K562 (cell line): ENCODE results near the gene DHRS11. TPM values are rescaled to one million over a fixed set of nuclear protein-coding genes. Genes with fewer than 3 reads are reported as not detected.
A peak's percentile ranks its signal among the peaks of the same experiment; 100 is the strongest.

ENCODE experiments used
- ATAC-seq: fragments of 200-7000 bp; cut with Tn5 transposase; 3 replicates; pipeline ENCODE4 v1.9.1; 2020; ENCODE audit warnings: moderate library complexity
- BruUV-seq: library from RNA; stranded (reverse); fragments of 400-500 nt; replicated peaks from 2 replicates; lab custom pipeline; 2021; lab: Mats Ljungman, UMichigan
- CTCF ChIA-PET: fragments of 300-600 bp; formaldehyde crosslinking; extraction: SDS; loops from one replicate; lab custom pipeline; 2021; ENCODE audit warnings: low intra/inter-chr PET ratio; lab: Yijun Ruan, JAX
- POLR2A ChIA-PET: fragments of 300-600, 350-650 bp; sonication (Branson Sonifier 250); formaldehyde crosslinking; extraction: SDS; loops from one replicate; lab custom pipeline; 2021; ENCODE audit warnings: antibody characterized with exemption, inconsistent platforms; lab: Yijun Ruan, JAX
- DNase-seq, 4 experiments: peaks; one replicate each; pipeline versions ENCODE4 v3.0.0 to v3.0.0-alpha.2; 2011 to 2018; ENCODE audit warnings: low spot score in 3 of 4, mixed read lengths in 3 of 4; ENCODE audit errors: extremely low read depth in 1 of 4
- FAIRE-seq: peaks from 2 replicates; lab custom pipeline; 2011; peaks lifted over from hg19 to GRCh38; lab: Jason Lieb, UNC
- H2AFZ ChIP-seq: 2 replicates; pipeline ENCODE4 v1.6.0; 2011; ENCODE audit warnings: low read depth, low read length, control low read depth, inconsistent platforms
- H3K27ac ChIP-seq: fragments of 200-600 bp; 3 replicates; pipeline ENCODE4 v1.8.0; 2011; ENCODE audit warnings: low read depth, mild to moderate bottlenecking, control low read depth, inconsistent platforms, low read length, moderate library complexity, mixed read lengths; ENCODE audit errors: extremely low read depth
- H3K27me3 ChIP-seq, 2 experiments: fragments of 300-600 bp in 1 of 2; 2 replicates in 1 of 2; 3 replicates in 1 of 2; pipeline versions ENCODE4 v1.6.0 to v1.8.0; 2011; ENCODE audit warnings: inconsistent platforms in 2 of 2, low read length in 2 of 2, mild to moderate bottlenecking in 1 of 2, mixed read lengths in 1 of 2, moderate library complexity in 1 of 2; ENCODE audit not compliant: control insufficient read depth in 2 of 2, insufficient read depth in 2 of 2
- H3K36me3 ChIP-seq: fragments of 300-600 bp; 3 replicates; pipeline ENCODE4 v1.8.0; 2011; ENCODE audit warnings: mild to moderate bottlenecking, low read length, inconsistent platforms; ENCODE audit not compliant: control insufficient read depth, insufficient read depth
- H3K4me1 ChIP-seq, 2 experiments: fragments of 200-600 bp in 1 of 2; replicated peaks in 1 of 2; 2 replicates in 1 of 2; 3 replicates in 1 of 2; pipeline versions ENCODE4 v1.5.1 to v1.8.0; 2011; ENCODE audit warnings: inconsistent platforms in 2 of 2, low read length in 2 of 2, mild to moderate bottlenecking in 1 of 2, mixed read lengths in 1 of 2, moderate library complexity in 1 of 2; ENCODE audit not compliant: control insufficient read depth in 2 of 2, insufficient read depth in 2 of 2
- H3K4me2 ChIP-seq: 2 replicates; pipeline ENCODE4 v1.6.1; 2011; ENCODE audit warnings: low read length, control low read depth, inconsistent platforms, mixed read lengths; ENCODE audit not compliant: insufficient read depth
- H3K4me3 ChIP-seq: fragments of 200-600 bp; sonication (generic), shearing (Covaris generic); 2 replicates; pipeline ENCODE4 v1.5.1; 2016; ENCODE audit warnings: control low read depth, inconsistent platforms
- H3K79me2 ChIP-seq: fragments of 200-600 bp; 3 replicates; pipeline ENCODE4 v1.8.0; 2011; ENCODE audit warnings: low read length, inconsistent platforms; ENCODE audit not compliant: control insufficient read depth, insufficient read depth
- H3K9ac ChIP-seq, 2 experiments: 2 replicates each; pipeline versions ENCODE4 v1.6.0 to v1.6.1; 2011; ENCODE audit warnings: low read depth in 2 of 2, low read length in 2 of 2, control low read depth in 1 of 2, inconsistent platforms in 1 of 2, mild to moderate bottlenecking in 1 of 2, mixed read lengths in 1 of 2; ENCODE audit not compliant: insufficient read depth in 1 of 2
- H3K9me1 ChIP-seq: one replicate; pipeline ENCODE4 v1.6.0; 2011; ENCODE audit warnings: inconsistent platforms, mild to moderate bottlenecking, low read length, moderate library complexity; ENCODE audit not compliant: control insufficient read depth, insufficient read depth
- H3K9me3 ChIP-seq: replicated peaks from 2 replicates; pipeline ENCODE4 v1.5.1; 2011; ENCODE audit warnings: low read depth, low read length, inconsistent platforms; ENCODE audit not compliant: control insufficient read depth, insufficient read depth
- H4K20me1 ChIP-seq: replicated peaks from 2 replicates; pipeline ENCODE4 v1.6.1; 2011; ENCODE audit warnings: low read length, inconsistent platforms, mixed read lengths; ENCODE audit not compliant: control insufficient read depth, insufficient read depth
- EGR1 ChIP-seq: fragments of 450-650 bp; conservative IDR thresholded peaks from 2 replicates; pipeline ENCODE4 v1.6.1; 2017; ENCODE audit warnings: mild to moderate bottlenecking
- NCOA4 ChIP-seq: fragments of 450-650 bp; IDR thresholded peaks from 2 replicates; pipeline ENCODE4 v1.6.1; 2018; ENCODE audit warnings: mild to moderate bottlenecking; ENCODE audit not compliant: partially characterized antibody
- NR2C2 ChIP-seq, 2 experiments: fragments of 200-800 bp in 1 of 2; sonication (Bioruptor generic) in 1 of 2; sonication (generic) in 1 of 2; formaldehyde crosslinking in 1 of 2; IDR thresholded peaks; 2 replicates each; pipeline versions ENCODE4 v1.6.1 to v1.8.0; 2016 to 2022; ENCODE audit warnings: mild to moderate bottlenecking in 1 of 2, missing compliant biosample characterization in 1 of 2, missing genetic modification characterization in 1 of 2, missing genetic modification reagents in 1 of 2
- POLR2A ChIP-seq: fragments of 450-650 bp; conservative IDR thresholded peaks from 2 replicates; pipeline ENCODE4 v1.6.1; 2016
- RFX1 ChIP-seq: fragments of 450-650 bp; IDR thresholded peaks from 2 replicates; pipeline ENCODE4 v1.6.1; 2016; ENCODE audit warnings: mild to moderate bottlenecking, moderate library complexity
- SMAD3 ChIP-seq: fragments of 450-650 bp; formaldehyde crosslinking; conservative IDR thresholded peaks from 2 replicates; pipeline ENCODE4 v1.4.0; 2020; ENCODE audit warnings: mild to moderate bottlenecking
- SRSF7 ChIP-seq: fragments of 200-400 bp; formaldehyde crosslinking; optimal IDR thresholded peaks from 2 replicates; pipeline ENCODE3; 2017; ENCODE audit warnings: mild to moderate bottlenecking, low read depth, low read length
- TOE1 ChIP-seq, 2 experiments: fragments of 450-650 bp in 1 of 2; sonication (generic) in 1 of 2; formaldehyde crosslinking in 1 of 2; IDR thresholded peaks; 2 replicates each; pipeline versions ENCODE4 v1.7.1 to v1.8.0; 2016 to 2022; ENCODE audit warnings: borderline replicate concordance in 2 of 2, mild to moderate bottlenecking in 2 of 2, antibody characterized with exemption in 1 of 2, inconsistent platforms in 1 of 2, low read depth in 1 of 2, missing genetic modification reagents in 1 of 2, moderate library complexity in 1 of 2
- U2AF1 ChIP-seq: fragments of 200-400 bp; formaldehyde crosslinking; optimal IDR thresholded peaks from 2 replicates; pipeline ENCODE3; 2017; ENCODE audit warnings: mild to moderate bottlenecking, low read depth, low read length, moderate library complexity
- ZBTB40 ChIP-seq, 2 experiments: fragments of 450-650 bp in 1 of 2; sonication (generic) in 1 of 2; formaldehyde crosslinking in 1 of 2; IDR thresholded peaks; 2 replicates each; pipeline versions ENCODE4 v1.7.1 to v1.9.0; 2016 to 2022; ENCODE audit warnings: inconsistent platforms in 1 of 2, mild to moderate bottlenecking in 1 of 2, missing genetic modification reagents in 1 of 2
- ZC3H8 ChIP-seq: fragments of 450-650 bp; IDR thresholded peaks from 2 replicates; pipeline ENCODE4 v1.6.1; 2017
- WGBS: fragments of 100-300 bp; shearing (Covaris generic); methylation state at CpG from one replicate; pipeline ENCODE4 v1.1.6; 2016; ENCODE audit warnings: low coverage, mixed read lengths; ENCODE audit not compliant: insufficient coverage; ENCODE audit errors: missing lambda C conversion rate; 5-methylcytosine and 5-hydroxymethylcytosine counted together
- in situ Hi-C: fragments of 300-500 bp; cut with MboI; formaldehyde crosslinking; loops from 4 replicates; pipeline ENCODE4 v1.15.0; 2018; ENCODE audit warnings: inconsistent platforms, mixed read lengths
- intact Hi-C: fragments of 100-400 bp; cut with micrococcal nuclease; formaldehyde crosslinking; loops from 2 replicates; pipeline ENCODE4 v1.14.2; 2022
- polyA plus RNA-seq, 8 experiments: library from polyadenylated mRNA; depleted of rRNA in 4 of 8; stranded (reverse) in 5 of 8; unstranded in 3 of 8; fragments of >200 nt; fragmentation: Nextera tagmentation in 2 of 8; fragmentation: Illumina TruSeq in 1 of 8; extraction: Ambion mirVana in 2 of 8; extraction: Trizol in 1 of 8; gene quantifications; 2 replicates each; pipeline versions ENCODE4 v1.2.1 to v1.2.3, GENCODE V29; 2011 to 2014; ENCODE audit warnings: inconsistent platforms in 1 of 8, missing spikeins in 1 of 8
- total RNA-seq, 7 experiments: library from RNA; depleted of rRNA in 6 of 7; stranded (reverse); fragments of >200 nt in 6 of 7; fragmentation: Illumina TruSeq in 2 of 7; extraction: Trizol in 2 of 7; gene quantifications; 2 replicates each; pipeline versions ENCODE4 v1.2.1 to v1.2.3, GENCODE V29; 2011 to 2021; ENCODE audit warnings: low replicate concordance in 1 of 7

DHRS11 gene
- total and polyA plus RNA-seq, 9 of the 15 experiments (the other 6 are each of a cell fraction or from before 2014, with no cell fraction given), result 15.2 to 123 (median 59.8) TPM

DNA sequence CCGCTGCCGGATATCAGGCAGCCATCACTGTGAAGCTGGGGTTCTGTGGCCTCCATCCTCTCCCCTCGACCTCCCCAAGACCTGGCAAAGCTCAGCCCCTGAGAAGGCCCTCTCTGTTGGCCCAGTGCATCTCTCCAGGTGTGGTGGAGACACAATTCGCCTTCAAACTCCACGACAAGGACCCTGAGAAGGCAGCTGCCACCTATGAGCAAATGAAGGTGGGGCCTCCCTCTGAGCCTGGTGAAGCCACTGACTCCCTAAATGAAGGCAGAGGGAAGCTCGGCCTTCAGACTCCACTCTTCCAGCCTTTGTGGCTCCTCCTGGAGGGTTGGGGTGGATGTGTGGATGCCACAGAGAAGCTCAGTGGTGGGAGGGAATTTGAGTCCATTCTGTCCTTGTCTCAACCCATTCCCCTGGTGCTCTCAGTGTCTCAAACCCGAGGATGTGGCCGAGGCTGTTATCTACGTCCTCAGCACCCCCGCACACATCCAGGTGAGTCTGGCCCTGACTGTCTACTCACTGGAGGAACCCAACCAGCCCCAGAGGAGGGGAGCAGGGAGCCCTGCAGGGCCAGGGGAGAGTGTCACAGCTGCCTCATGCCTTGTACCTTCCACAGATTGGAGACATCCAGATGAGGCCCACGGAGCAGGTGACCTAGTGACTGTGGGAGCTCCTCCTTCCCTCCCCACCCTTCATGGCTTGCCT, 8.0 kb downstream of the DHRS11 start:
- Histone ChIP-seq H3K4me2 (peak overlapping the region; percentile 99), H3K27me3 (no peaks in the 10 kb centered on the region), H3K9ac (peak overlapping the region; percentile 84 to 95), H2AFZ (no peak overlapping the region; the same call in 1 of the 2 replicates), H3K79me2 (peaks cover 86% of the 10 kb centered on the region), H3K4me3 (no peak overlapping the region), H3K9me1 (no peaks in the 10 kb centered on the region), H4K20me1 (no peaks in the 10 kb centered on the region; the same call in 1 of the 2 replicates), H3K27ac (peak overlapping the region; percentile 98), H3K36me3 (peaks cover 61% of the 10 kb centered on the region), H3K9me3 (no peaks in the 10 kb centered on the region), H3K4me1 (peaks cover 67 to 77% of the 10 kb centered on the region in 2 experiments)
- in situ Hi-C loops (no loop called here), intact Hi-C loops (loop anchor here (2.0 kb wide), 2 partner anchors 55 to 65 kb away; partner anchors contain the start of genes GGNBP2, MYO19 and PIGW)
- peak in 1 of 4 experiments; percentile 60 for DNase-seq
- no peak for FAIRE-seq
- ATAC-seq, result peak; percentile 1
- no TSS peak for BruUV-seq
- 47% methylated on average over 9 of the region's 11 CpGs for WGBS
- ChIA-PET CTCF (no interaction called here), POLR2A (interaction anchor here (0.5 to 3.7 kb wide), 8 partner anchors 9 to 482 kb away, joined by 3 to 32 read pairs (median 3); partner anchors contain the start of gene DHRS11)
- TF ChIP-seq ZBTB40 (IDR thresholded peaks at IDR 0.05) (no peak), ZBTB40 (CRISPR knock-in tag; IDR thresholded peaks at IDR 0.05) (no peak), SMAD3 (CRISPR knock-in tag) (no peak), EGR1 (0 out of 2 replicates have a peak, but pooled peaks have one; percentile 37), POLR2A (peak; percentile 29; the same call in 1 of the 2 replicates), NCOA4 (no peak), U2AF1 (no peak), RFX1 (no peak), NR2C2 (CRISPR knock-in tag; IDR thresholded peaks at IDR 0.05) (no peak), NR2C2 (tag; IDR thresholded peaks at IDR 0.05) (no peak), TOE1 (IDR thresholded peaks at IDR 0.05; ENCODE audit: borderline replicate concordance) (no peak), TOE1 (CRISPR knock-in tag; IDR thresholded peaks at IDR 0.05; ENCODE audit: borderline replicate concordance, low read depth) (no peak), SRSF7 (no peak), ZC3H8 (no peak)
